ENCODE measurements around the gene F3. TPM values are rescaled to one million over a fixed set of nuclear protein-coding genes. Genes with fewer than 3 reads are reported as not detected.

Gene F3
- total RNA-seq, 1 experiment from 2014 or later = 58.5 TPM

DNA sequence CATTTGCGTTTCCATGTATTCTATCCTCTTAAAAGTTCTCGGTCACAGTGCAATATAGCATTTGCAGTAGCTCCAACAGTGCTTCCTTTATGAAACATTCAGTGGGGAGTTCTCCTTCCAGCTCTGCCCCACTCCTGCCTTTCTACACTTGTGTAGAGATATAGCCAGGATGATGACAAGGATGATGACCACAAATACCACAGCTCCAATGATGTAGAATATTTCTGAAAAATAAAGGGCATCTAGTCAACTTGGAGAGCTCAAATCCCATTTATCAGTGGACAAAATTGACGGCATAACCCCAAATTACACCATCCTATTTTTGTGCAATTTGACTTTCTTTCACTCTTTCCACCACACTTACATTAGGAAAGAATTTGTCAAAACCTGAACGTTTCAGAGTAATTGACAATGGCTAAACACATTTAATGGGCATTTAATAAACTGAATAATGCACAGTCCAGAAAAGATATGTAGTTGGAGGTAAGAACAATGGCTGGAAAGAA lies 11.1 kb downstream of the F3 start:
- Histone ChIP-seq H3K4me3 (replicated peaks in 1 of 2; ENCODE audit: low read depth in 1 of 2, low read length in 2 of 2) (no peak overlapping the region), H3K9ac (ENCODE audit: low read length) (no peak overlapping the region), H3K79me2 (ENCODE audit: insufficient read depth, low read length) (peaks cover 26% of the 10 kb centered on the region), H2AFZ (ENCODE audit: low read depth, low read length, poor library complexity, severe bottlenecking) (no peak overlapping the region), H3K4me2 (ENCODE audit: low read length) (no peak overlapping the region), H3K9me3 (ENCODE audit: control insufficient read depth in 1 of 2, insufficient read depth in 1 of 2, low read depth in 1 of 2, low read length in 2 of 2) (no peaks in the 10 kb centered on the region), H3K27ac (ENCODE audit: low read depth, low read length) (no peak overlapping the region), H3K9me2 (ENCODE audit: insufficient read depth) (no peaks in the 10 kb centered on the region), H3K4me1 (ENCODE audit: control insufficient read depth in 1 of 2, insufficient read depth in 2 of 2, low read length in 2 of 2) (peaks cover 4 to 23% of the 10 kb centered on the region in 2 experiments; a peak in 3 of 4 replicates), H4K20me1 (ENCODE audit: insufficient read depth) (peaks cover 3% of the 10 kb centered on the region; the same call in 1 of the 2 replicates), H3K27me3 (ENCODE audit: insufficient read depth, low read length) (no peaks in the 10 kb centered on the region), H3K36me3 (ENCODE audit: control insufficient read depth in 1 of 2, insufficient read depth in 2 of 2, low read length in 2 of 2) (peaks cover 6 to 50% of the 10 kb centered on the region in 2 experiments; a peak in 3 of 4 replicates)
- DNase-seq (ENCODE audit: low read depth, low spot score) = no peak
- ChIA-PET RAD21 (ENCODE audit: low non-redundant PET in 1 of 2, low total read pairs in 2 of 2, uncharacterized antibody in 2 of 2, unreplicated experiment in 2 of 2) (no interaction called here), CTCF (interaction anchor here (1.0 to 1.8 kb wide), 2 partner anchors 275 to 511 kb away, joined by 3 to 4 read pairs; no protein-coding TSS in a partner anchor), POLR2A (no interaction called here)
- intact Hi-C loops (cut with micrococcal nuclease) = no loop called here
- no peak for ATAC-seq
- TF ChIP-seq YY1 (IDR thresholded peaks at IDR 0.05; ENCODE audit: extremely low read depth, insufficient replicate concordance, low read depth, low read length) (no peak), EGR1 (IDR thresholded peaks at IDR 0.05; ENCODE audit: low read depth) (no peak), POLR2A (IDR thresholded peaks at IDR 0.05; ENCODE audit: borderline replicate concordance, extremely low read depth, insufficient read depth, insufficient read length) (no peak), TCF7L2 (IDR thresholded peaks at IDR 0.05; ENCODE audit: borderline replicate concordance, extremely low read depth, insufficient read depth, insufficient read length) (no peak), EZH2 (IDR thresholded peaks at IDR 0.05) (no peak), JUND (IDR thresholded peaks at IDR 0.05) (no peak), MAX (IDR thresholded peaks at IDR 0.05) (no peak), EZH2phosphoT487 (IDR thresholded peaks at IDR 0.05; ENCODE audit: borderline replicate concordance) (no peak), ELF1 (IDR thresholded peaks at IDR 0.05; ENCODE audit: borderline replicate concordance, low read depth) (no peak), SRF (IDR thresholded peaks at IDR 0.05; ENCODE audit: low read depth) (no peak)
- TF ChIP-seq, protein P1, sequence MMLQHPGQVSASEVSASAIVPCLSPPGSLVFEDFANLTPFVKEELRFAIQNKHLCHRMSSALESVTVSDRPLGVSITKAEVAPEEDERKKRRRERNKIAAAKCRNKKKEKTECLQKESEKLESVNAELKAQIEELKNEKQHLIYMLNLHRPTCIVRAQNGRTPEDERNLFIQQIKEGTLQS (IDR thresholded peaks at IDR 0.05) = no peak
- no TSS peak for BruUV-seq (replicated peaks)

Measured in HCT116 (cell line).